IMR-90 (cell line): ENCODE data around the gene CES2. TPM values are rescaled to one million over a fixed set of nuclear protein-coding genes. Genes with fewer than 3 reads are reported as not detected.

Source experiments
- ATAC-seq: fragments of 200-7000 bp; cut with Tn5 transposase; 2 replicates; pipeline ENCODE4 v1.9.1; 2020; ENCODE audit warnings: low read depth, mild to moderate bottlenecking, moderate library complexity
- BruUV-seq: library from RNA; stranded (reverse); fragments of 400-500 nt; replicated peaks from 2 replicates; lab custom pipeline; 2021; lab: Mats Ljungman, UMichigan
- CTCF ChIA-PET: fragments of 300-600 bp; formaldehyde crosslinking; extraction: SDS; loops from one replicate; lab custom pipeline; 2021; ENCODE audit warnings: antibody characterized with exemption; lab: Yijun Ruan, JAX
- POLR2A ChIA-PET: fragments of 300-600 bp; sonication (Branson Sonifier 250); formaldehyde crosslinking; loops from one replicate; lab custom pipeline; 2022; ENCODE audit warnings: antibody characterized with exemption; ENCODE audit not compliant: unreplicated experiment; lab: Charles Lee
- DNase-seq: peaks from one replicate; pipeline ENCODE4 v3.0.0; 2013
- H2AFZ ChIP-seq: replicated peaks from 2 replicates; pipeline ENCODE3; 2013; ENCODE audit warnings: low read length, mild to moderate bottlenecking; ENCODE audit not compliant: poor library complexity
- H2AK5ac ChIP-seq: 2 replicates; pipeline ENCODE4 v1.6.1; 2013; ENCODE audit warnings: low read depth, low read length, inconsistent platforms
- H2AK9ac ChIP-seq: replicated peaks from 2 replicates; pipeline ENCODE3; 2013; ENCODE audit warnings: mild to moderate bottlenecking, low read depth, low read length, moderate library complexity; ENCODE audit not compliant: poor library complexity
- H2BK120ac ChIP-seq: 2 replicates; pipeline ENCODE4 v1.6.1; 2013; ENCODE audit warnings: low read depth, low read length, inconsistent platforms
- H2BK15ac ChIP-seq: 3 replicates; pipeline ENCODE4 v1.6.1; 2013; ENCODE audit warnings: low read depth, low read length, inconsistent platforms
- H2BK20ac ChIP-seq: 2 replicates; pipeline ENCODE4 v1.6.1; 2013; ENCODE audit warnings: low read depth, mild to moderate bottlenecking, inconsistent platforms, low read length, moderate library complexity
- H2BK5ac ChIP-seq: 2 replicates; pipeline ENCODE4 v1.6.1; 2013; ENCODE audit warnings: mild to moderate bottlenecking, low read depth, low read length, inconsistent platforms; ENCODE audit not compliant: poor library complexity, severe bottlenecking
- H3K14ac ChIP-seq: replicated peaks from 2 replicates; pipeline ENCODE4 v1.6.1; 2013; ENCODE audit warnings: low read depth, low read length, inconsistent platforms
- H3K18ac ChIP-seq: 2 replicates; pipeline ENCODE4 v1.6.1; 2013; ENCODE audit warnings: low read depth, low read length, control low read depth
- H3K23ac ChIP-seq: 2 replicates; pipeline ENCODE4 v1.6.1; 2013; ENCODE audit warnings: low read depth, low read length, inconsistent platforms
- H3K27ac ChIP-seq: 2 replicates; pipeline ENCODE4 v1.5.1; 2013; ENCODE audit warnings: mild to moderate bottlenecking, control low read depth, low read length; ENCODE audit not compliant: insufficient read depth
- H3K27me3 ChIP-seq: 2 replicates; pipeline ENCODE4 v1.6.1; 2013; ENCODE audit warnings: low read length; ENCODE audit not compliant: control insufficient read depth, insufficient read depth
- H3K36me3 ChIP-seq: 2 replicates; pipeline ENCODE4 v1.6.1; 2013; ENCODE audit warnings: low read length, mixed read lengths; ENCODE audit not compliant: control insufficient read depth, insufficient read depth
- H3K4ac ChIP-seq: 2 replicates; pipeline ENCODE4 v1.6.1; 2013; ENCODE audit warnings: low read depth, low read length, inconsistent platforms
- H3K4me1 ChIP-seq: 2 replicates; pipeline ENCODE4 v1.6.1; 2013; ENCODE audit warnings: low read length, mixed read lengths; ENCODE audit not compliant: control insufficient read depth, insufficient read depth
- H3K4me2 ChIP-seq: 2 replicates; pipeline ENCODE4 v1.6.1; 2013; ENCODE audit warnings: low read depth, mild to moderate bottlenecking, control low read depth, low read length, moderate library complexity
- H3K4me3 ChIP-seq: 2 replicates; pipeline ENCODE4 v1.5.1; 2013; ENCODE audit warnings: low read depth, mild to moderate bottlenecking, control low read depth, low read length, moderate library complexity; ENCODE audit not compliant: insufficient read depth
- H3K56ac ChIP-seq: 2 replicates; pipeline ENCODE4 v1.6.1; 2013; ENCODE audit warnings: low read length, inconsistent platforms; ENCODE audit not compliant: insufficient read depth; ENCODE audit errors: extremely low read depth
- H3K79me1 ChIP-seq, 2 experiments: 2 replicates each; pipeline ENCODE4 v1.6.1; 2013; ENCODE audit warnings: low read length in 2 of 2, inconsistent platforms in 1 of 2, low read depth in 1 of 2
- H3K9ac ChIP-seq: 2 replicates; pipeline ENCODE4 v1.6.1; 2013; ENCODE audit warnings: low read depth, low read length, control low read depth
- H3K9me1 ChIP-seq: 2 replicates; pipeline ENCODE4 v1.6.1; 2013; ENCODE audit warnings: low read length, inconsistent platforms; ENCODE audit not compliant: insufficient read depth
- H3K9me3 ChIP-seq: 2 replicates; pipeline ENCODE4 v1.6.1; 2013; ENCODE audit warnings: low read length; ENCODE audit not compliant: control insufficient read depth, insufficient read depth
- H4K20me1 ChIP-seq: 2 replicates; pipeline ENCODE4 v1.6.1; 2013; ENCODE audit warnings: low read length, inconsistent platforms; ENCODE audit not compliant: insufficient read depth
- H4K5ac ChIP-seq: 2 replicates; pipeline ENCODE4 v1.6.1; 2013; ENCODE audit warnings: mild to moderate bottlenecking, low read depth, low read length, control low read depth
- H4K8ac ChIP-seq, 2 experiments: 2 replicates each; pipeline ENCODE4 v1.6.1; 2013; ENCODE audit warnings: low read depth in 2 of 2, low read length in 2 of 2, control low read depth in 1 of 2, inconsistent platforms in 1 of 2
- H4K91ac ChIP-seq: 2 replicates; pipeline ENCODE4 v1.6.1; 2013; ENCODE audit warnings: low read depth, low read length, inconsistent platforms; ENCODE audit not compliant: insufficient read depth
- BHLHE40 ChIP-seq: fragments of 150-350 bp; IDR thresholded peaks from 2 replicates; pipeline ENCODE4 v1.6.1; 2016; ENCODE audit warnings: mild to moderate bottlenecking, low read depth, low read length
- CEBPB ChIP-seq: IDR thresholded peaks from 2 replicates; pipeline ENCODE4 v1.6.1; 2012; ENCODE audit warnings: low read depth, low read length, improper control_type of control experiment
- CHD1 ChIP-seq: IDR thresholded peaks from 2 replicates; pipeline ENCODE4 v1.6.1; 2012; ENCODE audit warnings: low read depth, low read length, improper control_type of control experiment
- CTCF ChIP-seq: conservative IDR thresholded peaks from 2 replicates; pipeline ENCODE4 v1.5.1; 2012; ENCODE audit warnings: mild to moderate bottlenecking, low read depth, low read length, improper control_type of control experiment
- ELK1 ChIP-seq: fragments of 150-350 bp; IDR thresholded peaks from 2 replicates; pipeline ENCODE4 v1.6.1; 2016; ENCODE audit warnings: low read depth, mild to moderate bottlenecking, low read length, moderate library complexity, borderline replicate concordance
- FOS ChIP-seq: fragments of 150-350 bp; IDR thresholded peaks from 2 replicates; pipeline ENCODE4 v1.6.1; 2016; ENCODE audit warnings: low read depth, low read length
- MAFK ChIP-seq: IDR thresholded peaks from 2 replicates; pipeline ENCODE4 v1.6.1; 2012; ENCODE audit warnings: low read depth, low read length, improper control_type of control experiment
- MAZ ChIP-seq: IDR thresholded peaks from 2 replicates; pipeline ENCODE4 v1.6.1; 2012; ENCODE audit warnings: low read depth, mild to moderate bottlenecking, low read length, improper control_type of control experiment, moderate library complexity, borderline replicate concordance
- MXI1 ChIP-seq: IDR thresholded peaks from 2 replicates; pipeline ENCODE4 v1.6.1; 2012; ENCODE audit warnings: low read depth, mild to moderate bottlenecking, low read length, moderate library complexity, borderline replicate concordance
- NFE2L2 ChIP-seq: fragments of 150-350 bp; IDR thresholded peaks from 2 replicates; pipeline ENCODE4 v1.6.1; 2016; ENCODE audit warnings: low read depth, mild to moderate bottlenecking, low read length
- POLR2A ChIP-seq: IDR thresholded peaks from 2 replicates; pipeline ENCODE4 v1.6.1; 2012; ENCODE audit warnings: mild to moderate bottlenecking, low read depth, low read length
- RAD21 ChIP-seq: IDR thresholded peaks from 2 replicates; pipeline ENCODE4 v1.6.1; 2012; ENCODE audit warnings: low read length, improper control_type of control experiment
- RCOR1 ChIP-seq: IDR thresholded peaks from 2 replicates; pipeline ENCODE4 v1.6.1; 2012; ENCODE audit warnings: mild to moderate bottlenecking, low read length, improper control_type of control experiment; ENCODE audit not compliant: insufficient replicate concordance
- RFX5 ChIP-seq: IDR thresholded peaks from 2 replicates; pipeline ENCODE4 v1.8.0; 2012; ENCODE audit warnings: low read depth, mild to moderate bottlenecking, low read length, moderate library complexity
- SMC3 ChIP-seq: fragments of 150-350 bp; IDR thresholded peaks from 2 replicates; pipeline ENCODE4 v1.6.1; 2016; ENCODE audit warnings: low read depth, mild to moderate bottlenecking, antibody characterized with exemption, low read length, moderate library complexity
- USF2 ChIP-seq: fragments of 150-350 bp; IDR thresholded peaks from 2 replicates; pipeline ENCODE4 v1.6.1; 2017; ENCODE audit warnings: mild to moderate bottlenecking, antibody characterized with exemption, low read length, low read depth
- WGBS, 2 experiments: methylation state at CpG; one replicate each; pipeline versions ENCODE4 v1.1.5 to v1.1.7; 2013; ENCODE audit warnings: missing lambda C conversion rate in 2 of 2; ENCODE audit not compliant: insufficient read length in 1 of 2; ENCODE audit errors: extremely low coverage in 2 of 2; 5-methylcytosine and 5-hydroxymethylcytosine counted together
- dilution Hi-C: fragments of 300-500 bp; cut with HindIII; formaldehyde crosslinking; loops from one replicate; pipeline ENCODE4 v1.14.3; 2018; ENCODE audit warnings: low sequenced_read_pairs; ENCODE audit not compliant: unreplicated experiment
- in situ Hi-C: fragments of 300-500 bp; cut with MboI; formaldehyde crosslinking; loops from 3 replicates; pipeline ENCODE4 v1.14.3; 2019; ENCODE audit warnings: low sequenced_read_pairs, inconsistent platforms, mixed read lengths
- intact Hi-C: fragments of 100-400 bp; cut with micrococcal nuclease; formaldehyde crosslinking; loops from 2 replicates; pipeline ENCODE4 v1.10.0; 2022
- polyA plus RNA-seq, 3 experiments: library from polyadenylated mRNA; depleted of rRNA; stranded (reverse); fragments of >200 nt; gene quantifications; 2 replicates each; pipeline ENCODE4 v1.2.3, GENCODE V29; 2012; ENCODE audit warnings: low replicate concordance in 1 of 3
- total RNA-seq: library from RNA; depleted of rRNA; stranded (reverse); fragments of >200 nt; gene quantifications from 2 replicates; pipeline ENCODE4 v1.2.3, GENCODE V29; 2012

CES2 gene
- total and polyA plus RNA-seq, 2 of the 4 experiments (the other 2 are of a cell fraction), result 15.1 to 23.2 TPM

- Histone ChIP-seq H4K20me1 (no peaks in the 10 kb centered on the region), H3K4me1 (peaks cover 6% of the 10 kb centered on the region), H3K36me3 (peaks cover 25% of the 10 kb centered on the region), H2BK5ac (no peak overlapping the region), H3K4me3 (no peak overlapping the region), H2BK120ac (no peak overlapping the region), H3K23ac (no peak overlapping the region), H2AK5ac (no peak overlapping the region), H4K5ac (no peak overlapping the region), H2AK9ac (no peak overlapping the region), H3K9me1 (no peaks in the 10 kb centered on the region), H4K91ac (no peak overlapping the region), H2BK20ac (no peak overlapping the region), H3K9me3 (peaks cover 2% of the 10 kb centered on the region; the same call in 1 of the 2 replicates), H3K56ac (no peak overlapping the region), H2BK15ac (no peak overlapping the region), H3K27ac (no peak overlapping the region), H3K27me3 (peaks cover 16% of the 10 kb centered on the region; the same call in 1 of the 2 replicates), H3K4me2 (no peak overlapping the region), H3K79me1 (no peaks in the 10 kb centered on the region), H3K9ac (no peak overlapping the region), H4K8ac (no peak overlapping the region), H3K14ac (no peak overlapping the region), H2AFZ (no peak overlapping the region), H3K4ac (no peak overlapping the region), H3K18ac (no peak overlapping the region)
- ATAC-seq (no peak), DNase-seq (no peak)
- dilution Hi-C loops (no loop called here), intact Hi-C loops (no loop called here), in situ Hi-C loops (no loop called here)
- POLR2A ChIA-PET, result no interaction called here
- CTCF ChIA-PET, result no interaction called here
- TF ChIP-seq MXI1 (no peak), CEBPB (no peak), SMC3 (no peak), RCOR1 (no peak), BHLHE40 (no peak), USF2 (no peak), POLR2A (no peak), RAD21 (no peak), CTCF (no peak), MAZ (no peak), MAFK (no peak), RFX5 (no peak), NFE2L2 (no peak), ELK1 (no peak), FOS (no peak), CHD1 (no peak)
- WGBS, 2 experiments, result 87% methylated on average over 6 of the region's 7 CpGs; no CpG with 5 or more reads in 1 of the 2 experiments
- no TSS peak for BruUV-seq
These were observed 11.2 kb downstream of the CES2 start for GRCh38 chr16:66946541-66946940.
